Nephron (organoid): ENCODE results near the gene SLC38A10.

ENCODE experiments used
- H3K27ac Mint-ChIP-seq, 3 experiments: 2 replicates each; pipeline ENCODE4 v1.8.0; 2020; ENCODE audit warnings: mixed read lengths in 3 of 3, mild to moderate bottlenecking in 2 of 3, moderate library complexity in 1 of 3
- H3K27me3 Mint-ChIP-seq: 2 replicates; pipeline ENCODE4 v1.8.0; 2021; ENCODE audit warnings: low read depth, mild to moderate bottlenecking, moderate library complexity, mixed read lengths
- H3K36me3 Mint-ChIP-seq: 2 replicates; pipeline ENCODE4 v1.8.0; 2020; ENCODE audit warnings: low read depth, mixed read lengths
- H3K4me1 Mint-ChIP-seq: 2 replicates; pipeline ENCODE4 v1.8.0; 2020; ENCODE audit warnings: mixed read lengths
- H3K4me3 Mint-ChIP-seq, 3 experiments: 2 replicates each; pipeline ENCODE4 v1.8.0; 2020; ENCODE audit warnings: mild to moderate bottlenecking in 3 of 3, mixed read lengths in 3 of 3, moderate library complexity in 2 of 3
- H3K9me3 Mint-ChIP-seq: 2 replicates; pipeline ENCODE4 v1.8.0; 2020; ENCODE audit warnings: mixed read lengths
- CTCF ChIP-seq, 3 experiments: fragments of 200-600 bp; sonication (generic); IDR thresholded peaks; one replicate each; pipeline ENCODE4 v1.5.0; 2021; ENCODE audit warnings: antibody characterized with exemption in 3 of 3; ENCODE audit not compliant: unreplicated experiment in 3 of 3

Gene SLC38A10

GRCh38 chr17:81328978-81329926, 34.1 kb upstream of the SLC38A10 start:
- Mint-ChIP-seq H3K27me3 (peaks cover 22% of the 10 kb centered on the region), H3K36me3 (no peaks in the 10 kb centered on the region), H3K27ac (peak overlapping the region; percentile 92 to 95 (median 92)), H3K4me1 (peaks cover 60% of the 10 kb centered on the region), H3K9me3 (no peaks in the 10 kb centered on the region), H3K4me3 (peak overlapping the region; percentile 40 to 61 (median 46))
- no peak for TF ChIP-seq CTCF (IDR thresholded peaks at IDR 0.05; ENCODE audit: unreplicated experiment in 3 of 3)

GRCh38 chr17:81328489-81328888, 33.4 kb upstream of the SLC38A10 start:
- Mint-ChIP-seq H3K27me3 (peaks cover 22% of the 10 kb centered on the region), H3K27ac (peak overlapping the region; percentile 92 to 95 (median 92)), H3K9me3 (no peaks in the 10 kb centered on the region), H3K4me3 (no peak overlapping the region), H3K4me1 (peaks cover 55% of the 10 kb centered on the region), H3K36me3 (no peaks in the 10 kb centered on the region)
- TF ChIP-seq CTCF (IDR thresholded peaks at IDR 0.05; ENCODE audit: unreplicated experiment in 3 of 3) = no peak

GRCh38 chr17:81325714-81326358, 30.7 kb upstream of the SLC38A10 start:
- no peak for TF ChIP-seq CTCF (IDR thresholded peaks at IDR 0.05; ENCODE audit: unreplicated experiment in 3 of 3)
- Mint-ChIP-seq H3K4me3 (no peak overlapping the region), H3K9me3 (no peaks in the 10 kb centered on the region), H3K27ac (no peak overlapping the region), H3K4me1 (peaks cover 36% of the 10 kb centered on the region), H3K27me3 (peaks cover 9% of the 10 kb centered on the region), H3K36me3 (no peaks in the 10 kb centered on the region)

- Mint-ChIP-seq H3K9me3 (no peaks in the 10 kb centered on the region), H3K4me3 (no peak overlapping the region), H3K27ac (peak overlapping the region in 1 of 3 experiments; percentile 60), H3K36me3 (no peaks in the 10 kb centered on the region), H3K4me1 (peaks cover 32% of the 10 kb centered on the region), H3K27me3 (peaks cover 9% of the 10 kb centered on the region)
- no peak for TF ChIP-seq CTCF (IDR thresholded peaks at IDR 0.05; ENCODE audit: unreplicated experiment in 3 of 3)
Measured at GRCh38 chr17:81324851-81325713, 30.0 kb upstream of the SLC38A10 start.

- H3K4me3 Mint-ChIP-seq = no peak overlapping the region
- H3K9me3 Mint-ChIP-seq = no peaks in the 10 kb centered on the region
- peak overlapping the region in 1 of 3 experiments; percentile 60 for H3K27ac Mint-ChIP-seq
- TF ChIP-seq CTCF (IDR thresholded peaks at IDR 0.05; ENCODE audit: unreplicated experiment in 3 of 3) = no peak
- peaks cover 9% of the 10 kb centered on the region for H3K27me3 Mint-ChIP-seq
- H3K36me3 Mint-ChIP-seq = no peaks in the 10 kb centered on the region
- H3K4me1 Mint-ChIP-seq = peaks cover 28% of the 10 kb centered on the region
Measured at GRCh38 chr17:81324177-81324850, 29.2 kb upstream of the SLC38A10 start.
